Stimulated activated memory B cell treated with anti-CD40 and anti-IgM and Interleukin-4, amounts not matched to agents 10 μg/mL and 1 μg/mL and 100 μg/mL, for 72 hours (primary cell): ENCODE measurements around the gene MAP4K3.

ENCODE experiments used
- ATAC-seq: fragments of 150-1000 bp; cut with Tn5 transposase; 2 replicates; pipeline ENCODE4 v1.10.0; 2021
- H3K27ac Mint-ChIP-seq: one replicate; pipeline ENCODE4 v1.8.0; 2022; ENCODE audit warnings: mild to moderate bottlenecking, mixed read lengths
- H3K27me3 Mint-ChIP-seq: one replicate; pipeline ENCODE4 v1.8.0; 2022; ENCODE audit warnings: mixed read lengths
- H3K36me3 Mint-ChIP-seq: one replicate; pipeline ENCODE4 v1.8.0; 2022; ENCODE audit warnings: mixed read lengths
- H3K4me1 Mint-ChIP-seq: one replicate; pipeline ENCODE4 v1.8.0; 2022; ENCODE audit warnings: mixed read lengths
- H3K4me3 Mint-ChIP-seq: one replicate; pipeline ENCODE4 v1.8.0; 2022; ENCODE audit warnings: mild to moderate bottlenecking, moderate library complexity, mixed read lengths
- H3K9me3 Mint-ChIP-seq: one replicate; pipeline ENCODE4 v1.8.0; 2022; ENCODE audit warnings: mixed read lengths

MAP4K3 gene

GRCh38 chr2:39243469-39244123 is 193.5 kb downstream of the MAP4K3 start, which contains the start of gene CDKL4:
CDKL4 (minus strand) TSS chr2:39243970.
- Mint-ChIP-seq H3K9me3 (no peaks in the 10 kb centered on the region), H3K4me3 (peak within 1 kb of the TSS; percentile 74), H3K27ac (peak within 1 kb of the TSS; percentile 73), H3K36me3 (peaks cover 2% of the 10 kb centered on the region), H3K27me3 (no peaks in the 10 kb centered on the region), H3K4me1 (peaks cover 14% of the 10 kb centered on the region)
- ATAC-seq: peak; percentile 72

- Mint-ChIP-seq H3K9me3 (no peaks in the 10 kb centered on the region), H3K27ac (no peak overlapping the region), H3K4me1 (peaks cover 14% of the 10 kb centered on the region), H3K36me3 (peaks cover 3% of the 10 kb centered on the region), H3K27me3 (no peaks in the 10 kb centered on the region), H3K4me3 (no peak overlapping the region)
- ATAC-seq: no peak
Observed at GRCh38 chr2:39241588-39241987, 195.5 kb downstream of the MAP4K3 start.

GRCh38 chr2:39240758-39241157 is 196.3 kb downstream of the MAP4K3 start:
- Mint-ChIP-seq H3K4me3 (no peak overlapping the region), H3K27me3 (no peaks in the 10 kb centered on the region), H3K36me3 (peaks cover 11% of the 10 kb centered on the region), H3K4me1 (peaks cover 7% of the 10 kb centered on the region), H3K27ac (no peak overlapping the region), H3K9me3 (peaks cover 2% of the 10 kb centered on the region)
- no peak for ATAC-seq

- no peaks in the 10 kb centered on the region for H3K27me3 Mint-ChIP-seq
- no peaks in the 10 kb centered on the region for H3K4me1 Mint-ChIP-seq
- H3K9me3 Mint-ChIP-seq: peaks cover 8% of the 10 kb centered on the region
- no peak for ATAC-seq
- peaks cover 20% of the 10 kb centered on the region for H3K36me3 Mint-ChIP-seq
- no peak overlapping the region for H3K27ac Mint-ChIP-seq
- no peak overlapping the region for H3K4me3 Mint-ChIP-seq
Observed at GRCh38 chr2:39234754-39235153, 202.3 kb downstream of the MAP4K3 start.

GRCh38 chr2:39232141-39232540 is 204.9 kb downstream of the MAP4K3 start:
- no peak for ATAC-seq
- H3K4me1 Mint-ChIP-seq: peaks cover 18% of the 10 kb centered on the region
- no peak overlapping the region for H3K27ac Mint-ChIP-seq

GRCh38 chr2:39228413-39229209 is 208.5 kb downstream of the MAP4K3 start:
- H3K9me3 Mint-ChIP-seq: no peaks in the 10 kb centered on the region
- peaks cover 18% of the 10 kb centered on the region for H3K4me1 Mint-ChIP-seq
- H3K36me3 Mint-ChIP-seq: no peaks in the 10 kb centered on the region
- H3K4me3 Mint-ChIP-seq: peak overlapping the region; percentile 72
- H3K27ac Mint-ChIP-seq: peak overlapping the region; percentile 66
- H3K27me3 Mint-ChIP-seq: no peaks in the 10 kb centered on the region
- peak; percentile 55 for ATAC-seq

More at GRCh38 chr2:39232141-39232540, 204.9 kb downstream of the MAP4K3 start:
- Mint-ChIP-seq H3K9me3 (peaks cover 8% of the 10 kb centered on the region), H3K27me3 (no peaks in the 10 kb centered on the region), H3K36me3 (peaks cover 20% of the 10 kb centered on the region), H3K4me3 (no peak overlapping the region)

GRCh38 chr2:39227628-39228412 is 209.3 kb downstream of the MAP4K3 start:
- Mint-ChIP-seq H3K27ac (peak overlapping the region; percentile 66), H3K27me3 (no peaks in the 10 kb centered on the region), H3K4me3 (peak overlapping the region; percentile 72), H3K36me3 (no peaks in the 10 kb centered on the region), H3K9me3 (no peaks in the 10 kb centered on the region), H3K4me1 (peaks cover 18% of the 10 kb centered on the region)
- ATAC-seq: peak; percentile 90

GRCh38 chr2:39225567-39225966 is 211.5 kb downstream of the MAP4K3 start:
- H3K36me3 Mint-ChIP-seq: no peaks in the 10 kb centered on the region
- no peaks in the 10 kb centered on the region for H3K9me3 Mint-ChIP-seq
- H3K4me1 Mint-ChIP-seq: peaks cover 18% of the 10 kb centered on the region
- no peak overlapping the region for H3K27ac Mint-ChIP-seq
- H3K27me3 Mint-ChIP-seq: no peaks in the 10 kb centered on the region
- H3K4me3 Mint-ChIP-seq: no peak overlapping the region
- no peak for ATAC-seq

- Mint-ChIP-seq H3K4me1 (peaks cover 16% of the 10 kb centered on the region), H3K27me3 (no peaks in the 10 kb centered on the region)
- ATAC-seq: no peak
Observed at GRCh38 chr2:39223909-39224308, 213.2 kb downstream of the MAP4K3 start.

GRCh38 chr2:39221459-39221858 is 215.6 kb downstream of the MAP4K3 start:
- no peak for ATAC-seq
- Mint-ChIP-seq H3K4me1 (no peaks in the 10 kb centered on the region), H3K9me3 (no peaks in the 10 kb centered on the region), H3K27ac (no peak overlapping the region), H3K4me3 (no peak overlapping the region), H3K27me3 (no peaks in the 10 kb centered on the region), H3K36me3 (no peaks in the 10 kb centered on the region)

More at GRCh38 chr2:39223909-39224308, 213.2 kb downstream of the MAP4K3 start:
- Mint-ChIP-seq H3K4me3 (no peak overlapping the region), H3K9me3 (no peaks in the 10 kb centered on the region), H3K27ac (no peak overlapping the region), H3K36me3 (no peaks in the 10 kb centered on the region)

- Mint-ChIP-seq H3K27ac (no peak overlapping the region), H3K27me3 (no peaks in the 10 kb centered on the region), H3K36me3 (no peaks in the 10 kb centered on the region), H3K9me3 (no peaks in the 10 kb centered on the region), H3K4me3 (no peak overlapping the region), H3K4me1 (no peaks in the 10 kb centered on the region)
- no peak for ATAC-seq
Observed at GRCh38 chr2:39220136-39220535, 216.9 kb downstream of the MAP4K3 start.

GRCh38 chr2:39218391-39218790 is 218.7 kb downstream of the MAP4K3 start:
- Mint-ChIP-seq H3K4me1 (no peaks in the 10 kb centered on the region), H3K4me3 (no peak overlapping the region), H3K36me3 (no peaks in the 10 kb centered on the region), H3K27ac (no peak overlapping the region), H3K9me3 (no peaks in the 10 kb centered on the region), H3K27me3 (no peaks in the 10 kb centered on the region)
- no peak for ATAC-seq

- Mint-ChIP-seq H3K27ac (no peak overlapping the region), H3K4me3 (no peak overlapping the region), H3K4me1 (no peaks in the 10 kb centered on the region), H3K36me3 (no peaks in the 10 kb centered on the region), H3K9me3 (no peaks in the 10 kb centered on the region), H3K27me3 (no peaks in the 10 kb centered on the region)
- ATAC-seq: no peak
Observed at GRCh38 chr2:39217192-39217550, 219.9 kb downstream of the MAP4K3 start.

- H3K27me3 Mint-ChIP-seq: no peaks in the 10 kb centered on the region
- H3K4me1 Mint-ChIP-seq: no peaks in the 10 kb centered on the region
- no peak for ATAC-seq
- no peaks in the 10 kb centered on the region for H3K36me3 Mint-ChIP-seq
- H3K27ac Mint-ChIP-seq: no peak overlapping the region
- H3K9me3 Mint-ChIP-seq: no peaks in the 10 kb centered on the region
- H3K4me3 Mint-ChIP-seq: no peak overlapping the region
Observed at GRCh38 chr2:39216346-39217191, 220.5 kb downstream of the MAP4K3 start.

GRCh38 chr2:39215545-39215944 is 221.5 kb downstream of the MAP4K3 start:
- ATAC-seq: no peak

More at GRCh38 chr2:39215545-39215944, 221.5 kb downstream of the MAP4K3 start:
- no peaks in the 10 kb centered on the region for H3K36me3 Mint-ChIP-seq
- H3K4me1 Mint-ChIP-seq: no peaks in the 10 kb centered on the region
- no peaks in the 10 kb centered on the region for H3K27me3 Mint-ChIP-seq
- H3K27ac Mint-ChIP-seq: no peak overlapping the region
- H3K4me3 Mint-ChIP-seq: no peak overlapping the region
- no peaks in the 10 kb centered on the region for H3K9me3 Mint-ChIP-seq
